GM18505 (cell line): Measurements from ENCODE around the gene DGKI.

Experiments used
- ATAC-seq: cut with Tn5 transposase; IDR thresholded peaks from one replicate; pipeline ENCODE4 v1.9.1; 2021; ENCODE audit not compliant: unreplicated experiment
- POLR2A ChIP-seq: IDR thresholded peaks from 4 replicates; pipeline ENCODE4 v1.6.1; 2011; ENCODE audit warnings: borderline replicate concordance; ENCODE audit not compliant: insufficient read depth, insufficient read length; ENCODE audit errors: extremely low read depth

The DGKI gene

GRCh38 chr7:137879357-137880158 lies 32.8 kb upstream of the DGKI start:
- no peak for TF ChIP-seq POLR2A
- no peak for ATAC-seq

GRCh38 chr7:137878333-137878961 lies 31.7 kb upstream of the DGKI start:
- no peak for TF ChIP-seq POLR2A
- no peak for ATAC-seq

DNA sequence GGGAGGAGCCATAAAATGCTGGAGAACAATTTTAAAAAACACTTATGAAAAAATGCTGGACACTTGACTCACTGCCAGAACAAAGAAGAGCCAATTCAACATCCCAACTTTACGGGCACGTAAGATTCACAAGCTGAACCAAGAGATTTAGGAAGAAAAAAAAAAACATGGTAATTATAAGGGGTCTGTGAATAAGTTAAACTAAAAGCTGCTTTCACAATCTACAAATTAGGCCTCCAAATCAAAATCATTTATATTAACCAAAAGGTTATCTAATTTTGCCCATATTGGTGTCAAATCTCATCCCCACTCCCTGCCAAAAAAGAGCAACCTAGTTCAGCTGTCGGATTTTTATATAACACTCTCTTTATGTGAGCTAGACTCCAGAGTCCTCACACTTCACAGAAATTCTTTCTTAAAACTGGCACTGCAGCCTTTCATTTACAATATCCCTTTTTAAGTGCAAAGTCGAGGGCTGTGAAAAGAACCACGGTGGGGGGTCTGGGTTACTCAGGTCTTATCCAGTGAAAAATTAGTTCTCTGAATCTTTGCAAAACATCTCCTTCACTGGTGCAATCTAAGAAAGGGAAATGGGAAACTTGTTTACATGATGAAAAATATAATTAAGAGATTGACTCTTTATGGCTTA lies 30.4 kb upstream of the DGKI start:
- no peak for TF ChIP-seq POLR2A

GRCh38 chr7:137875746-137876145 lies 29.0 kb upstream of the DGKI start:
- ATAC-seq = no peak

More for the DNA sequence above, 30.4 kb upstream of the DGKI start:
- no peak for ATAC-seq

GRCh38 chr7:137873979-137874777 lies 27.4 kb upstream of the DGKI start:
- TF ChIP-seq POLR2A = no peak
- ATAC-seq = no peak

More at GRCh38 chr7:137875746-137876145, 29.0 kb upstream of the DGKI start:
- no peak for TF ChIP-seq POLR2A

- no peak for TF ChIP-seq POLR2A
- no peak for ATAC-seq
Observed at GRCh38 chr7:137873524-137873923, 26.8 kb upstream of the DGKI start.

DNA sequence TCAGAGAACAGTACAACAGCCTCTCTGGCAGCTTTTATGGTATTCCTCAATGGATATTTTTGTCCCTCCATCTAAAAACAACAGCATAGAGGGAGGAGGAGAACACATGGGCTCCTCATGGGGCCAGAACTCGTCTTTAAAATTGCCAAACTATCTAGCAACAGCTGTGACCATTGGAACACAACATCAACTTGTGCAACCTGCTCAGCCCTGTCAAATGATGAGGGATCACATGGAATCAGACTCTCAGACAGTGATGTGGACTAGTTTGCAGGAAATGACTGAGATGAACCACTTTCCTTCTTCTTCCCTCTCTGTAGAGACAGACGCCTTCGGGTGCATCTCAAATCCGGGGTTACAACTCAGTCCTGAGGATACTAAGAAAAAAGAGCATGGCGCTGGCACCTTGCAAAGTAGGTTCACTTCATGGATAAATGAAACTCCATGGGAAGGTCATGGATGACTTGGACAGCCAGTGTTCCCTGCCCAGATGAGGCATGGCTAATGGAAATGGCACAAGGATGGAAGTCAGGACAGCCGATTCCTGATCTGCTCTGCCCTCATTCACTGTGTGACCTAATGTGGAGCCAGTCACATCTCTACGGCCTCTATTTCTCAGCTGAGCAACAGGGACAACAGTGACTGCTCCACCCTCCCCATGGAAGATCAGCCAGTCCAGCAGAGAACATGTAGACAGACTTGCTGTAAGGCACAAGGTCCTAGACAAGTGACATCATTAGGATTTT lies 24.6 kb upstream of the DGKI start:
- no peak for ATAC-seq

DNA sequence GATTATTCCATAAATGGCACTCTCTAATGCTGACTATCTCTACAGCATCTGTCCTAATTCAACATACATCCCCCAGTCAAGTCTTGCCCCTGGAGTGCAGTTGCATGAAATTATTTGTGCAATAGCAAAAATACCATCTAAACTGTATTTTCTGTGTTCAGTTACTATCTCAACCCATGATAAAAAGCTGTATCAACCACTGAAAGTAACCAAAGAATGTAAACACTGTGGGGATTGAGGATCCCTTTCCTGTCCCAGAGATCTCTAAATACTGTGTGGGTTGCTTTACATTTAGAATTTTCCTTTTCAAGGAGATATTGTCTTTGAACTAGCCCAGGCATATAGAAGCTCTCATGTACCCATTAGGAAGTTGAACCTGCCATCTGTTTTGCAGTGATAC lies 23.9 kb upstream of the DGKI start:
- no peak for TF ChIP-seq POLR2A
- ATAC-seq = no peak

More for the DNA sequence above, 24.6 kb upstream of the DGKI start:
- no peak for TF ChIP-seq POLR2A

DNA sequence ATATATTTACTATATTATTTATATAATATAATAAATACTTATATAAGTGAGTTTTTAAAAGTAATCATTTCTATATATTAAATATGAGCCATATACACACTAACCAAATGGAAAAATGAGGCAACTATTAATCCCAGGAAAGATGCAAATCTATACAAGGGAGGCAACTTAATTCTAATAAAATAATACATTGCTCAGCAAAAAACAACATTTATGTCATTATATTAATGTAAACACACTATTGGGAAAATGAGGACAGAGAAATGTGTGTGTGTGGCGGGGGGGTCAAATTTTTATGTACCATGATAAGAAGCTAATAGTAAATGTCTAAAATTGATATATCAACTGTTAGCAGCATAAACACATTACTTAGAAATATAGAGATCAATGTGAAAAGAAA lies 23.3 kb upstream of the DGKI start:
- no peak for TF ChIP-seq POLR2A
- no peak for ATAC-seq

DNA sequence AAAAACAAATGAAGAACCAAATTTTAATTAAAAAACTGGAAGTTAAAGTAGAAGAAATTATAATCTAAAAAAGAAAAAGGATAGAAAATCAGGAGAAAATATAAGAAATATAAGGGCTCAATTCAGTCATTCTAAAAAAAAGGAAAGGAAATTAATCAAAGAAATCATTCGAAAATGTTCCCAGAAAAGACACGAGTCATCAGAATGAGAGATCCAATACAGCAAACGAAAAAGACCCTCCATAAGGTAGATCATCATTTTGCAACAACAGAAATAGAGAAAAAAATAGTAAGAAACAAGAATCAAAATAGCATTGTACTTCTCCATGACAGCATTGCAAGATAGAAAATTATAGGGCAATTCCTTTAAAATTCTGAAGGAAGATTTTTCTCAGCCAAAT lies 22.5 kb upstream of the DGKI start:
- TF ChIP-seq POLR2A = no peak
- ATAC-seq = no peak

DNA sequence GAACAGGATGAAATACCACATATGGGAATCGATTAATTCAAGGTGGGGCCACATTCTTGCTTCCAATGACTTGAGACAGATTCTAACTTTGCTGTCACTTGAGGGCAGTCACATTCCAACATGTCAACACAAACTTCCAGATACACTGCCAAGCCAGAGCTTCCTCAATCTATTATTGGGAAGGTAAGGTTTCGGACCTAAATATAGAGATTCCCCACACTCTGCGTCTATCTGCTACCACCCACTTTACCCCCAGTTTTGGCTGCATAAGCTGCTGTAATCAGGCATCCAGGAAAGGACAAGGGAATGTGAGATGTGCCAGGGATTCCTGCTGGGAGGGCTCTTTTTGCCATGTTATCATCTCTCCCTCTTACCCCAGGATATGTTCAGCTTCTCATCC lies 20.5 kb upstream of the DGKI start:
- ATAC-seq = no peak
- no peak for TF ChIP-seq POLR2A

GRCh38 chr7:137865764-137866163 lies 19.0 kb upstream of the DGKI start:
- no peak for TF ChIP-seq POLR2A
- ATAC-seq = no peak
